ENCODE results near the gene GPT2.

DNA sequence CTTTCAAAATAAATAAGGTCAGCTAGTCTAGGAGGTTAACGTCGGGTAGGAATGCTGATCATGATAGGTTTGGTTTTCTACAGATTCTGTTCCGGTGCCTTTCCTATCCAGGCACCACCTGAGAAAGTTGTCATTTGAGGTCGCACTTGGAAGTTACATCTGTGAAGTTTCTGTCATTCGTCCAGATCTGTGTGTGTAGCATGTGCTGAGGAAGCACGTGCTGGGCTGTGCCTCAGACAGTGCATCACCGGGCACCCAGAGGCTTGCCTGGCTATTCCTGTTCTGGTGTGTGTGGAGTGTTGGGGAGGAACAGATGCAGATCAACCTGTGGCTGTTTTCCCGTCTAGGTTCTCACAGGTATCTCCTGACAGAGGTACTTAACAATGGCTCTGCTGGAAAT, 46.7 kb downstream of the GPT2 start:
- TF ChIP-seq EZH2 (IDR thresholded peaks at IDR 0.05) (no peak), POLR2AphosphoS5 (IDR thresholded peaks at IDR 0.05; ENCODE audit: borderline replicate concordance, low read depth, low read length) (no peak), FOXP2 (optimal IDR thresholded peaks at IDR 0.05; ENCODE audit: control extremely low read depth, extremely low read length, insufficient read depth) (no peak)
